Stimulated activated CD8-positive, alpha-beta memory T cell treated with anti-CD3 and anti-CD28 coated beads, Interleukin-7, amount 100 ng/mL, for 24 hours (primary cell): ENCODE measurements around the gene LFNG.
"Not testable (repeated sequence)": the region's sequence is repeated elsewhere in the genome, so short reads cannot be mapped to it uniquely, and the experiment has no call there.

Source experiments
- DNase-seq: peaks from one replicate; pipeline ENCODE4 v3.0.0-alpha.2; 2020; ENCODE audit warnings: low read depth

Gene LFNG

GRCh38 chr7:2545746-2546425 lies 26.3 kb downstream of the LFNG start:
- DNase-seq, result no peak

- no peak for DNase-seq
These were observed 27.4 kb downstream of the LFNG start for GRCh38 chr7:2546776-2547586.

- no peak for DNase-seq
These were observed 31.8 kb downstream of the LFNG start for GRCh38 chr7:2551418-2551817.

- no peak for DNase-seq
These were observed 33.5 kb downstream of the LFNG start for GRCh38 chr7:2553108-2553507.

- DNase-seq, result no peak
These were observed 34.4 kb downstream of the LFNG start for GRCh38 chr7:2553831-2554581.

GRCh38 chr7:2554661-2555111 lies 35.1 kb downstream of the LFNG start:
- DNase-seq, result no peak

- peak; percentile 95 for DNase-seq
These were observed 35.8 kb downstream of the LFNG start, which contains the start of gene BRAT1 for GRCh38 chr7:2555121-2556052. TSS of gene BRAT1 (minus strand) at chr7:2555524. CDS start at chr7:2554431, 1,093 bp downstream.

GRCh38 chr7:2558629-2559282 lies 39.2 kb downstream of the LFNG start, which contains the start of gene IQCE:
TSS of gene IQCE (plus strand) at chr7:2558979. CDS start at chr7:2559182, 203 bp downstream.
- DNase-seq, result peak; percentile 80

GRCh38 chr7:2559283-2559950 lies 39.8 kb downstream of the LFNG start:
- DNase-seq, result no peak

- DNase-seq, result not testable (repeated sequence)
These were observed 44.4 kb downstream of the LFNG start for GRCh38 chr7:2563955-2564354.

GRCh38 chr7:2564970-2565540 lies 45.5 kb downstream of the LFNG start:
- no peak for DNase-seq

- no peak for DNase-seq
These were observed 46.8 kb downstream of the LFNG start for GRCh38 chr7:2566348-2566889.

- no peak for DNase-seq
These were observed 47.5 kb downstream of the LFNG start for GRCh38 chr7:2566890-2567678.

GRCh38 chr7:2567679-2568278 lies 48.2 kb downstream of the LFNG start:
- no peak for DNase-seq

GRCh38 chr7:2568521-2569223 lies 49.1 kb downstream of the LFNG start:
- no peak for DNase-seq

- DNase-seq, result no peak
These were observed 49.8 kb downstream of the LFNG start for GRCh38 chr7:2569421-2569820.

GRCh38 chr7:2570021-2570420 lies 50.4 kb downstream of the LFNG start:
- no peak for DNase-seq

GRCh38 chr7:2571409-2571808 lies 51.8 kb downstream of the LFNG start:
- no peak for DNase-seq
